ENCODE data around the gene EVA1A. TPM values are rescaled to one million over a fixed set of nuclear protein-coding genes. Genes with fewer than 3 reads are reported as not detected.

The EVA1A gene
- total RNA-seq, 2 experiments from 2014 or later: 0.43 TPM; not detected in 1

DNA sequence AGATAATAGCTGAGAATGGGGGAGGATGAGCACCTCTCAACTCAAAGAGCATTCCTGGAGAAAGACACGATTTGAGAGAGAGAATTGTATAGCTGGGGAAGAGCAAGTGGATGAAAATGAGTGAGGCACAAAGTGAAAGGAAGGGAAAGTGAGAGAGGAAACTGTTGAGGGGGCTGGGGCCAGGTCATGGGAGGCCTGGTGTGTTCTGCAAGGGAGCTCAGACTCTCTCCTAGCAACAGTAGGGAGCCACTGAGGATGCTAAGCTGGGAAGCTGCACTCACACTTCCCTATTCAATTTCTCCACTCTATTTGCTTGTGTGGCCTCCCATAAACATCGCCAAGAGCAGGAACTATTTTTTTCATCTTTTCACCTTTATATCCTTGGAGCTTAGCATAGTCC lies 14.8 kb downstream of the EVA1A start:
- no peak for DNase-seq
- Mint-ChIP-seq H3K4me1 (ENCODE audit: low read depth) (no peaks in the 10 kb centered on the region), H3K4me3 (no peak overlapping the region), H3K36me3 (ENCODE audit: low read depth) (no peaks in the 10 kb centered on the region), H3K27me3 (peaks cover 9% of the 10 kb centered on the region), H3K27ac (no peak overlapping the region), H3K9me3 (no peaks in the 10 kb centered on the region)
- no peak for ATAC-seq
- ChIA-PET POLR2A (no interaction called here), CTCF (interaction anchor here (1.1 kb wide), 1 partner anchor 13 kb away, joined by 3 read pairs; no protein-coding TSS in a partner anchor)
- no peak for TF ChIP-seq CTCF (IDR thresholded peaks at IDR 0.05)
- intact Hi-C loops (cut with micrococcal nuclease): no loop called here

DNA sequence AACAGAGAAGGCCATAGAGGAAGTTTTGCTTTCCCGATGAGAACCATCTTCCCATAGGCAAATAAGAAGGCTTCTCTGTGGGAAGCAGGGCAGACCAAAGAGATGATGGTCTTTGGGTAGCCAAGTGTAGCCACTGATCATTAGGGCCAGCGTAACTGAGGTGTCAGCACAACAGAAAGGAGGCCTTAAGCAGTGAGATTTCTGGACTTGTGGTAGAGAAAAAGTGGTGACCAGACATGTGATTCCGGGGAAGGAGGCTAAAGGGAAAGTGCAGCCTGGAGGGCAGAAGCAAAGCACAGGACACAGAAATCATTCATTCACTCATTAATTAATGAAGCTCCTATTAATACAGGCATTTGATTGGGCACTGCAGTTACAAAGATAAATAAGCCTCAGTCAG lies 15.4 kb downstream of the EVA1A start:
- CTCF ChIA-PET: interaction anchor here (1.1 kb wide), 1 partner anchor 14 kb away, joined by 3 read pairs; no protein-coding TSS in a partner anchor
- DNase-seq: no peak

GRCh38 chr2:75543446-75543845 lies 17.3 kb downstream of the EVA1A start:
- H3K36me3 Mint-ChIP-seq (ENCODE audit: low read depth): no peaks in the 10 kb centered on the region
- no peaks in the 10 kb centered on the region for H3K4me1 Mint-ChIP-seq (ENCODE audit: low read depth)
- no peaks in the 10 kb centered on the region for H3K9me3 Mint-ChIP-seq
- H3K27me3 Mint-ChIP-seq: peaks cover 8% of the 10 kb centered on the region
- no peak for TF ChIP-seq CTCF (IDR thresholded peaks at IDR 0.05)
- ChIA-PET POLR2A (no interaction called here), CTCF (no interaction called here)
- ATAC-seq (no peak), DNase-seq (no peak)
- intact Hi-C loops (cut with micrococcal nuclease): no loop called here
- H3K4me3 Mint-ChIP-seq: no peak overlapping the region
- no peak overlapping the region for H3K27ac Mint-ChIP-seq

More for the DNA sequence above, 15.4 kb downstream of the EVA1A start:
- POLR2A ChIA-PET: no interaction called here
- H3K4me1 Mint-ChIP-seq (ENCODE audit: low read depth): no peaks in the 10 kb centered on the region
- H3K36me3 Mint-ChIP-seq (ENCODE audit: low read depth): no peaks in the 10 kb centered on the region
- intact Hi-C loops (cut with micrococcal nuclease): no loop called here
- H3K27me3 Mint-ChIP-seq: peaks cover 9% of the 10 kb centered on the region
- TF ChIP-seq CTCF (IDR thresholded peaks at IDR 0.05): no peak
- no peak for ATAC-seq
- H3K27ac Mint-ChIP-seq: no peak overlapping the region
- no peaks in the 10 kb centered on the region for H3K9me3 Mint-ChIP-seq
- H3K4me3 Mint-ChIP-seq: no peak overlapping the region

DNA sequence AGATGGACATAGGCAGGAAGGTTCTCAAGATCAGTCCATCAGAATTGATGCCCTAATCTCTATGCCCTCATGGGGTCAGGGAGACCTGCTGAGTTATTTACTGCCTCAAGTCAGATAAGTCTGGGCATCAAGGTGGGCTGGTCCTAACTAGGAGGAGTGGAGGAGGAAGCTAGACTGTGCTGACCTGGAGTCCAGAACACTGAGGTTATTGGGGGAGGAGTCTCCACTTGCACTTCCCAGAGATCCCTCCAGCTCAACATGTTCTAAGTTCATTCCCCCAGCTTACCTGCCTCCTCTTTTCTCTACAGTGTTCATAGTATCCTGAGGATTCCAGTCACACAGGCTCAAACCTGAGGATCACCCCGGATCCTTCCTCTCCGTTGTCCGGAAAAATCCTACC lies 19.3 kb downstream of the EVA1A start:
- intact Hi-C loops (cut with micrococcal nuclease): no loop called here
- CTCF ChIA-PET: no interaction called here
- POLR2A ChIA-PET: no interaction called here

GRCh38 chr2:75540994-75541393 lies 19.7 kb downstream of the EVA1A start:
- TF ChIP-seq CTCF (IDR thresholded peaks at IDR 0.05): no peak
- no peaks in the 10 kb centered on the region for H3K9me3 Mint-ChIP-seq
- intact Hi-C loops (cut with micrococcal nuclease): no loop called here
- no peaks in the 10 kb centered on the region for H3K36me3 Mint-ChIP-seq (ENCODE audit: low read depth)
- CTCF ChIA-PET: no interaction called here
- DNase-seq (no peak), ATAC-seq (no peak)
- POLR2A ChIA-PET: no interaction called here
- no peaks in the 10 kb centered on the region for H3K4me1 Mint-ChIP-seq (ENCODE audit: low read depth)
- peaks cover 3% of the 10 kb centered on the region for H3K27me3 Mint-ChIP-seq
- H3K4me3 Mint-ChIP-seq: no peak overlapping the region
- no peak overlapping the region for H3K27ac Mint-ChIP-seq

More for the DNA sequence above, 19.3 kb downstream of the EVA1A start:
- no peak for ATAC-seq
- H3K4me3 Mint-ChIP-seq: no peak overlapping the region
- no peak for TF ChIP-seq CTCF (IDR thresholded peaks at IDR 0.05)
- no peaks in the 10 kb centered on the region for H3K9me3 Mint-ChIP-seq
- no peak for DNase-seq
- no peaks in the 10 kb centered on the region for H3K4me1 Mint-ChIP-seq (ENCODE audit: low read depth)
- H3K36me3 Mint-ChIP-seq (ENCODE audit: low read depth): no peaks in the 10 kb centered on the region
- H3K27ac Mint-ChIP-seq: no peak overlapping the region
- peaks cover 3% of the 10 kb centered on the region for H3K27me3 Mint-ChIP-seq
